Tibial nerve (tissue), 4 donors: ENCODE measurements around the gene MTG2. TPM values are rescaled to one million over a fixed set of nuclear protein-coding genes. Genes with fewer than 3 reads are reported as not detected.

Experiments
- DNase-seq, 2 donors: peaks; one replicate each; pipeline ENCODE4 v3.0.0-alpha.2; 2019; ENCODE audit warnings: low spot score in 2 of 2
- H3K27ac ChIP-seq, 4 donors: fragments of 200-600 bp; sonication (generic) in 3 of 4; one replicate each; pipeline ENCODE4 v1.5.1; 2017 to 2019; ENCODE audit warnings: mild to moderate bottlenecking in 1 of 4
- H3K27me3 ChIP-seq, 2 donors: fragments of 200-600 bp; sonication (generic) in 1 of 2; one replicate each; pipeline versions ENCODE4 v1.5.1 to v1.6.0; 2017 to 2019
- H3K36me3 ChIP-seq, 3 donors: fragments of 200-600 bp; sonication (generic); one replicate each; pipeline ENCODE4 v1.5.1; 2018 to 2019
- H3K4me1 ChIP-seq, 4 donors: fragments of 200-600 bp; sonication (generic) in 3 of 4; one replicate each; pipeline ENCODE4 v1.5.1; 2017 to 2019
- H3K4me3 ChIP-seq, 4 donors: fragments of 200-600 bp; sonication (generic) in 3 of 4; one replicate each; pipeline ENCODE4 v1.5.1; 2017 to 2019; ENCODE audit warnings: mild to moderate bottlenecking in 1 of 4, moderate library complexity in 1 of 4
- H3K9me3 ChIP-seq, 4 donors: fragments of 200-600 bp; sonication (generic) in 3 of 4; one replicate each; pipeline ENCODE4 v1.5.1; 2017 to 2019
- EP300 ChIP-seq, 2 donors: sonication (generic); formaldehyde crosslinking; IDR thresholded peaks; one replicate each; pipeline ENCODE4 v1.6.1; 2017; ENCODE audit warnings: antibody characterized with exemption in 2 of 2, mild to moderate bottlenecking in 1 of 2
- POLR2A ChIP-seq, 2 donors: fragments of 450-650 bp; IDR thresholded peaks; one replicate each; pipeline ENCODE4 v1.6.1; 2017; ENCODE audit warnings: antibody characterized with exemption in 2 of 2, mild to moderate bottlenecking in 2 of 2, moderate library complexity in 2 of 2
- WGBS, 2 donors: methylation state at CpG; one replicate each; pipeline ENCODE4 v1.1.5; 2018; 5-methylcytosine and 5-hydroxymethylcytosine counted together
- total RNA-seq, 4 donors: library from RNA; depleted of rRNA; stranded (reverse); fragments of >200 nt; gene quantifications; one replicate each; pipeline ENCODE4 v1.1.0, GENCODE V29; 2016
- TF ChIP-seq, protein P1 (sequence below), 5 experiments: fragments of 200-600 bp in 3 of 5; fragments of 450-650 bp in 2 of 5; sonication (generic) in 3 of 5; IDR thresholded peaks; one replicate each; pipeline ENCODE4 v1.5.1; 2016 to 2019; ENCODE audit warnings: antibody characterized with exemption in 5 of 5, mild to moderate bottlenecking in 3 of 5, moderate library complexity in 2 of 5

The MTG2 gene
- total RNA-seq, 4 donors from 2014 or later = 24.7 to 46.9 (median 41.6) TPM

DNA sequence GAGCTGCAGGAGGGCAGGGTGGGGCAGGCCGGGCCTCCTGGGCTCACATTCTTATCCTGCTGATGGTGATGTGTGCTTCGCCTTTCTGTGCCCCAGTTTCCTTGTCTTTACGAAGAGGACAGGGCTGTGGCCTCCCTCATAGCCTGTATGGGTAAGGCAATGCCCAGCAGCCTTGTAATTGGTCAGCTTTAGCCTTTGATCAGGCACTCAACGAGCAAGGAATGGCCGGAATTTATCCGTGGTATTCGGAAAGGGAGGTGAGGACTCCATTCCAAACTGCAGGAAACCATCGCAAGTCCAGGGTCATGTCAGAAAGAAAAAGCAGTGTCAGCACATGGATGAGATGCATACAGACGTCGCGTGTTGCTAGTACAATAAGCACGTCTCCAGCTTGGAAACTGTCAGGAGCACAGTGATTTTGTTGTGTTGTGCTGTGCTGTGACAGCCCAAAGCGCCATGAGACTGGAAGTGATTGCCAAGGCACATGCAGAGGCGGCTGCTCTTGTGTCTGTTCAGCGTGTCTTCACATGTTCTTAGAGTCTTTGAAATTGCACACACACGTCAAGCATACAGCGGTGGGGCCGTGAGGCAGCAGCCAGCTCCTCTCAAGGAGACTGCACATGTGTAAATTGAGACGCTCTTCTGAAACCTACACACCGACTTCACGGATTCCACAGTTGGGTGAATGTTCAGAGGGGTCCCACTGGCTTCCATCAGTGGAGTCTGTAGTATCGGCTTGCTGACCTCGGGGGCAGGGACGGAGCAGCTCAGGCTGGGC lies 33.1 kb upstream of the MTG2 start:
- WGBS, 2 donors = 48 to 57% methylated on average over 22 of the region's 24 CpGs
- H3K27ac ChIP-seq = no peak overlapping the region
- no peaks in the 10 kb centered on the region for H3K9me3 ChIP-seq
- TF ChIP-seq, protein P1, sequence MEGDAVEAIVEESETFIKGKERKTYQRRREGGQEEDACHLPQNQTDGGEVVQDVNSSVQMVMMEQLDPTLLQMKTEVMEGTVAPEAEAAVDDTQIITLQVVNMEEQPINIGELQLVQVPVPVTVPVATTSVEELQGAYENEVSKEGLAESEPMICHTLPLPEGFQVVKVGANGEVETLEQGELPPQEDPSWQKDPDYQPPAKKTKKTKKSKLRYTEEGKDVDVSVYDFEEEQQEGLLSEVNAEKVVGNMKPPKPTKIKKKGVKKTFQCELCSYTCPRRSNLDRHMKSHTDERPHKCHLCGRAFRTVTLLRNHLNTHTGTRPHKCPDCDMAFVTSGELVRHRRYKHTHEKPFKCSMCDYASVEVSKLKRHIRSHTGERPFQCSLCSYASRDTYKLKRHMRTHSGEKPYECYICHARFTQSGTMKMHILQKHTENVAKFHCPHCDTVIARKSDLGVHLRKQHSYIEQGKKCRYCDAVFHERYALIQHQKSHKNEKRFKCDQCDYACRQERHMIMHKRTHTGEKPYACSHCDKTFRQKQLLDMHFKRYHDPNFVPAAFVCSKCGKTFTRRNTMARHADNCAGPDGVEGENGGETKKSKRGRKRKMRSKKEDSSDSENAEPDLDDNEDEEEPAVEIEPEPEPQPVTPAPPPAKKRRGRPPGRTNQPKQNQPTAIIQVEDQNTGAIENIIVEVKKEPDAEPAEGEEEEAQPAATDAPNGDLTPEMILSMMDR (IDR thresholded peaks at IDR 0.05) = no peak
- no peak for TF ChIP-seq EP300 (IDR thresholded peaks at IDR 0.05)
- no peak for TF ChIP-seq POLR2A (IDR thresholded peaks at IDR 0.05)
- H3K4me3 ChIP-seq = no peak overlapping the region
- no peaks in the 10 kb centered on the region for H3K27me3 ChIP-seq
- H3K36me3 ChIP-seq = peaks cover 0 to 26% (median 0%) of the 10 kb centered on the region in 3 donors
- peaks cover 0 to 57% (median 11%) of the 10 kb centered on the region in 4 donors for H3K4me1 ChIP-seq
- DNase-seq = no peak

- Histone ChIP-seq H3K4me3 (no peak overlapping the region), H3K27ac (no peak overlapping the region), H3K9me3 (no peaks in the 10 kb centered on the region), H3K4me1 (peaks cover 0 to 52% (median 5%) of the 10 kb centered on the region in 4 donors), H3K27me3 (no peaks in the 10 kb centered on the region), H3K36me3 (peaks cover 0 to 27% (median 0%) of the 10 kb centered on the region in 3 donors)
- TF ChIP-seq EP300 (IDR thresholded peaks at IDR 0.05) (no peak), POLR2A (IDR thresholded peaks at IDR 0.05) (no peak)
- TF ChIP-seq, protein P1 (IDR thresholded peaks at IDR 0.05) = no peak
- 97 to 98% methylated on average over 11 of the region's 11 CpGs for WGBS, 2 donors
- DNase-seq = no peak
Measured at GRCh38 chr20:62150310-62150575, 32.6 kb upstream of the MTG2 start.

DNA sequence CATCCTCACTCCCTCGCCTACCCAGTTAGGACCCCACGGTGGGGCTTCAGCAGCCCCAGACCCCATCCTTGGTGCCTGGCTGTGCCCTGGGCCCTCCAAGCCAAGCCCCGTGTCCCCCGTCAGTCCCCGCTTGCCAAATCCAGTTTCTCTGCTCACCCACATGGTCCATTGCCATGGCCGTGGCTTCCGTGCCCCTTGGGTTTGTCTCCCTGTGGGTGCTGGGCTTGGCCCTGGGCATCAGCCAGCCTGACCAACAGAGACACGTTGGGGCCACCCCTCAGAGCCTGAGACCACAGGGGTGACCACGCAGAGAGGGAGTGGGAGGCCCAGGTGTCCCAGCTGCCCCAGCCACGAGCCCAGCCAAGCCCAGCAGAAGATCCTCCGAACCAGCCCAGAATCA lies 31.6 kb upstream of the MTG2 start:
- no peak overlapping the region for H3K4me3 ChIP-seq
- H3K27me3 ChIP-seq = no peaks in the 10 kb centered on the region
- 89 to 93% methylated on average over 7 to 11 of the region's 11 CpGs for WGBS, 2 donors
- no peak for DNase-seq
- H3K27ac ChIP-seq = no peak overlapping the region
- no peaks in the 10 kb centered on the region for H3K9me3 ChIP-seq
- H3K36me3 ChIP-seq = peaks cover 0 to 33% (median 0%) of the 10 kb centered on the region in 3 donors
- TF ChIP-seq EP300 (IDR thresholded peaks at IDR 0.05) = no peak
- TF ChIP-seq, protein P1 (IDR thresholded peaks at IDR 0.05) = no peak
- TF ChIP-seq POLR2A (IDR thresholded peaks at IDR 0.05) = no peak
- H3K4me1 ChIP-seq = peaks cover 0 to 43% (median 0%) of the 10 kb centered on the region in 4 donors

DNA sequence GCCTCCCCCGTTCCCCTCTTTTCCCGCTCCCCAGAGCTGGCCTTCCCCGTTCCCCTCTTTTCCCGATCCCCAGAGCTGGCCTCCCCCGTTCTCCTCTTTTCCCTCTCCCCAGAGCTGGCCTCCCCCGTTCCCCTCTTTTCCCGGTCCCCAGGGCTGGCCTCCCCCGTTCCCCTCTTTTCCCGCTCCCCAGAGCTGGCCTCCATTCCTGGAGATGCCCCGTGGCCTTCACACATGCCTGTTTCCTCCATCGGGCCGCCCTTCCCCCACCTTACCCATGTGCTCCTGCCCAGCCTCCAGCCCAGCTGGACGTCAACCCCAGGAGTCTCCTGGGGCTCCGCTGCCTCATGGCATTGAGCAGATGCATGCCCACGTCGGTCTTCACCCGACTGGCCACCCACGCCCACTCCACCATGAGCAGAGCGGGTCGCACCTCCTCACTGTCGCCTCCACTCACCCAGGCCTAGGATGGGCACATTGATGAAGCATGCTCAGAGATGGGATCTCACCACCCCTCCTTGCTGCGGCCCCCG lies 30.9 kb upstream of the MTG2 start:
- Histone ChIP-seq H3K4me1 (peaks cover 0 to 47% (median 3%) of the 10 kb centered on the region in 4 donors), H3K27ac (no peak overlapping the region)
- 85% methylated on average over 15 to 23 of the region's 23 CpGs for WGBS, 2 donors

More for the DNA sequence above, 30.9 kb upstream of the MTG2 start:
- H3K9me3 ChIP-seq = no peaks in the 10 kb centered on the region
- no peak for DNase-seq
- no peaks in the 10 kb centered on the region for H3K27me3 ChIP-seq
- H3K36me3 ChIP-seq = peaks cover 0 to 33% (median 0%) of the 10 kb centered on the region in 3 donors
- H3K4me3 ChIP-seq = no peak overlapping the region
- TF ChIP-seq EP300 (IDR thresholded peaks at IDR 0.05) (no peak), POLR2A (IDR thresholded peaks at IDR 0.05) (no peak)
- TF ChIP-seq, protein P1 (IDR thresholded peaks at IDR 0.05) = no peak
